ENCODE data around the gene OGDH. TPM values are rescaled to one million over a fixed set of nuclear protein-coding genes. Genes with fewer than 3 reads are reported as not detected.

The OGDH gene
- total and polyA plus RNA-seq, 4 donors = 10.8 to 71.2 (median 41.2) TPM

- H3K27ac ChIP-seq (ENCODE audit: low read depth in 1 of 2, low read length in 2 of 2) = no peak overlapping the region
- no peaks in the 10 kb centered on the region for H3K27me3 ChIP-seq (ENCODE audit: control insufficient read depth in 4 of 4, insufficient read depth in 4 of 4, low read length in 3 of 4)
- H3K4me3 ChIP-seq (ENCODE audit: low read depth in 1 of 3, low read length in 3 of 3) = no peak overlapping the region
- no peaks in the 10 kb centered on the region for H3K4me1 ChIP-seq (ENCODE audit: control insufficient read depth in 4 of 4, insufficient read depth in 4 of 4, low read length in 3 of 4)
- H3K36me3 ChIP-seq (ENCODE audit: control insufficient read depth in 4 of 4, insufficient read depth in 3 of 4, low read depth in 1 of 4, low read length in 3 of 4) = no peaks in the 10 kb centered on the region
- no peak for DNase-seq (ENCODE audit: low spot score)
- WGBS = 88% methylated on average over 5 of the region's 5 CpGs
- no peak overlapping the region for H3K9ac ChIP-seq (ENCODE audit: low read depth in 1 of 2, low read length in 2 of 2)
- TF ChIP-seq SP1 (IDR thresholded peaks at IDR 0.05) (no peak), REST (IDR thresholded peaks at IDR 0.05) (no peak), HNF4G (IDR thresholded peaks at IDR 0.05) (no peak)
- no peaks in the 10 kb centered on the region for H3K9me3 ChIP-seq (ENCODE audit: control insufficient read depth in 4 of 4, low read length in 3 of 4)
Observed at GRCh38 chr7:44735403-44736165, 129.2 kb downstream of the OGDH start.

- DNase-seq (ENCODE audit: low spot score) = no peak
- H3K27ac ChIP-seq (ENCODE audit: low read depth in 1 of 2, low read length in 2 of 2) = no peak overlapping the region
- H3K9me3 ChIP-seq (ENCODE audit: control insufficient read depth in 4 of 4, low read length in 3 of 4) = no peaks in the 10 kb centered on the region
- H3K4me3 ChIP-seq (ENCODE audit: low read depth in 1 of 3, low read length in 3 of 3) = no peak overlapping the region
- 92% methylated on average over 3 of the region's 3 CpGs for WGBS
- TF ChIP-seq TAF1 (conservative IDR thresholded peaks at IDR 0.05) (no peak), MAX (IDR thresholded peaks at IDR 0.05) (no peak), GABPA (IDR thresholded peaks at IDR 0.05 in 1 of 2, conservative IDR thresholded peaks at IDR 0.05 in 1 of 2) (no peak), CTCF (IDR thresholded peaks at IDR 0.05; ENCODE audit: low read depth, low read length, missing input control) (no peak), RAD21 (IDR thresholded peaks at IDR 0.05) (no peak), SP1 (IDR thresholded peaks at IDR 0.05) (no peak), YY1 (IDR thresholded peaks at IDR 0.05) (no peak)
- H3K36me3 ChIP-seq (ENCODE audit: control insufficient read depth in 4 of 4, insufficient read depth in 3 of 4, low read depth in 1 of 4, low read length in 3 of 4) = no peaks in the 10 kb centered on the region
- H3K4me1 ChIP-seq (ENCODE audit: control insufficient read depth in 4 of 4, insufficient read depth in 4 of 4, low read length in 3 of 4) = no peaks in the 10 kb centered on the region
- H3K27me3 ChIP-seq (ENCODE audit: control insufficient read depth in 4 of 4, insufficient read depth in 4 of 4, low read length in 3 of 4) = no peaks in the 10 kb centered on the region
- no peak overlapping the region for H3K9ac ChIP-seq (ENCODE audit: low read depth in 1 of 2, low read length in 2 of 2)
Observed at GRCh38 chr7:44736896-44737295, 130.5 kb downstream of the OGDH start.

- Histone ChIP-seq H3K9me3 (ENCODE audit: control insufficient read depth in 4 of 4, low read length in 3 of 4) (no peaks in the 10 kb centered on the region), H3K27me3 (ENCODE audit: control insufficient read depth in 4 of 4, insufficient read depth in 4 of 4, low read length in 3 of 4) (no peaks in the 10 kb centered on the region), H3K4me1 (ENCODE audit: control insufficient read depth in 4 of 4, insufficient read depth in 4 of 4, low read length in 3 of 4) (no peaks in the 10 kb centered on the region), H3K9ac (ENCODE audit: low read depth in 1 of 2, low read length in 2 of 2) (no peak overlapping the region), H3K36me3 (ENCODE audit: control insufficient read depth in 4 of 4, insufficient read depth in 3 of 4, low read depth in 1 of 4, low read length in 3 of 4) (no peaks in the 10 kb centered on the region), H3K27ac (ENCODE audit: low read depth in 1 of 2, low read length in 2 of 2) (no peak overlapping the region), H3K4me3 (ENCODE audit: low read depth in 1 of 3, low read length in 3 of 3) (no peak overlapping the region)
- WGBS = 97% methylated on average over 4 of the region's 4 CpGs
- TF ChIP-seq NR2F2 (IDR thresholded peaks at IDR 0.05) = no peak
- TF ChIP-seq GABPA (IDR thresholded peaks at IDR 0.05 in 1 of 2, conservative IDR thresholded peaks at IDR 0.05 in 1 of 2) = no peak
- no peak for TF ChIP-seq RXRA (IDR thresholded peaks at IDR 0.05)
- DNase-seq (ENCODE audit: low spot score) = no peak
Observed at GRCh38 chr7:44738051-44738723, 131.8 kb downstream of the OGDH start.
